Adrenal gland (tissue), 12 donors: Measurements from ENCODE around the gene LRRC4. TPM values are rescaled to one million over a fixed set of nuclear protein-coding genes. Genes with fewer than 3 reads are reported as not detected.

ENCODE experiments used
- DNase-seq, 7 donors: peaks; one replicate each; pipeline ENCODE4 v3.0.0-alpha.2; 2019 to 2020
- H3K27ac ChIP-seq, 5 donors: fragments of 200-600 bp; sonication (generic) in 4 of 5; 1 replicate in 3 of 5; 2 replicates in 2 of 5; pipeline versions ENCODE4 v1.5.1 to v1.8.0; 2016 to 2020; ENCODE audit warnings: mild to moderate bottlenecking in 1 of 5
- H3K27me3 ChIP-seq: fragments of 200-600 bp; 2 replicates; pipeline ENCODE4 v1.8.0; 2021
- H3K36me3 ChIP-seq, 2 donors: fragments of 200-600 bp; replicated peaks in 1 of 2; 1 replicate in 1 of 2; 2 replicates in 1 of 2; pipeline versions ENCODE4 v1.5.1 to v1.8.0; 2018 to 2022
- H3K4me1 ChIP-seq, 2 donors: fragments of 200-600 bp; replicated peaks in 1 of 2; 1 replicate in 1 of 2; 2 replicates in 1 of 2; pipeline versions ENCODE4 v1.5.1 to v1.8.0; 2018 to 2021
- H3K4me3 ChIP-seq, 4 donors: fragments of 200-600 bp; sonication (generic) in 3 of 4; one replicate each; pipeline ENCODE4 v1.5.1; 2016 to 2018
- H3K9me3 ChIP-seq, 3 donors: fragments of 200-600 bp; sonication (generic) in 1 of 3; replicated peaks in 1 of 3; 1 replicate in 2 of 3; 2 replicates in 1 of 3; pipeline versions ENCODE4 v1.5.1 to v1.8.0; 2016 to 2021
- POLR2A ChIP-seq, 2 donors: fragments of 450-650 bp; IDR thresholded peaks; one replicate each; pipeline ENCODE4 v1.6.1; 2017; ENCODE audit warnings: antibody characterized with exemption in 2 of 2, mild to moderate bottlenecking in 2 of 2, moderate library complexity in 1 of 2
- WGBS, 4 donors: extraction: QIAGEN DNeasy Blood & Tissue Kit in 2 of 4; methylation state at CpG; one replicate each; pipeline versions ENCODE4 v1.1.5 to v1.1.7; 2013 to 2017; 5-methylcytosine and 5-hydroxymethylcytosine counted together
- intact Hi-C, 2 donors: fragments of 100-400 bp; cut with DNase I; formaldehyde crosslinking; loops; one replicate each; pipeline versions ENCODE4 v1.14.1 to v1.15.0; 2022 to 2023
- polyA plus RNA-seq, 3 donors: library from polyadenylated mRNA; stranded (reverse); fragments of 200-250 nt in 2 of 3; fragments of 350-450 nt in 1 of 3; fragmentation: Illumina TruSeq in 1 of 3; extraction: RNeasy Lipid Tissue Mini Kit (QIAGEN cat#74804) in 1 of 3; gene quantifications; one replicate each; pipeline ENCODE4 v1.2.3, GENCODE V29; 2013 to 2014
- total RNA-seq, 9 donors: library from RNA; depleted of rRNA in 4 of 9; stranded (reverse); fragments of >200 nt in 4 of 9; fragments of 120-200 nt in 1 of 9; fragmentation: NEBNext Ultra II Directional in 1 of 9; extraction: Animal tissue kit (Norgen Biotek cat#: 25700) in 1 of 9; gene quantifications; one replicate each; pipeline versions ENCODE4 v1.1.0 to v1.2.4, GENCODE V29; 2013 to 2023
- TF ChIP-seq, protein P1 (sequence below), 6 experiments: fragments of 450-650 bp in 4 of 6; fragments of 200-600 bp in 2 of 6; sonication (generic) in 1 of 6; IDR thresholded peaks; 1 replicate in 5 of 6; 2 replicates in 1 of 6; pipeline versions ENCODE4 v1.5.1 to v1.8.0; 2016 to 2021; ENCODE audit warnings: antibody characterized with exemption in 6 of 6, mild to moderate bottlenecking in 2 of 6, moderate library complexity in 1 of 6
- donor health status: healthy with polysubstance abuse.
- donor health status: Bipolar disorder and iron deficiency.
- donor health status: DM: yes; HTN: yes; CAD: no.
- donor health status: DM: no; HTN: no; CAD: no.
- donor health status: DM: no; HTN: no; CAD: no.
- donor health status: DM: yes; HTN: yes; CAD: no.

The LRRC4 gene
- total and polyA plus RNA-seq, 12 donors, result 2.2 to 23.7 (median 8.4) TPM

DNA sequence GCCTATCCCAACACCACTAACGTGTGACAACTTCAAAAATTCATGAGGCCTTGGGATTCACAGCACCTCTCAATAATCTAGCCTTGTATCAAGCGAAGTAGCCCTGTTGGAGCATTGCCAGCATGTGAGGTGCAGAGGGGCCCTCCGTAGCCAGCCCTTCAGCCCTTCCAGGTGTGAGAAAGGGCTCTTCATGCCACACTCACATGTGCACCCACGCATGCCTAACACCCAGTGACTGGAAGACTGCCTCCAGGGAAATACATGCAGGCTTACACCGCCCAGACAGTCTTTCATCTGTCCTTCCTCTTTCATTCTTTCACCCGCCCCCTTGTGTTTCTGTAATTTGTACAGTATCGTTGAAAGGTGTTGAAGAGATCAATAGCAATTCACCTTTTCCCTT is 26.1 kb downstream of the LRRC4 start:
- Histone ChIP-seq H3K4me1 (peaks cover 48 to 90% of the 10 kb centered on the region in 2 donors), H3K36me3 (no peaks in the 10 kb centered on the region), H3K27me3 (no peaks in the 10 kb centered on the region), H3K4me3 (no peak overlapping the region), H3K9me3 (no peaks in the 10 kb centered on the region), H3K27ac (peak overlapping the region in 1 of 5 donors; percentile 13)
- intact Hi-C loops, result no loop called here
- no peak for TF ChIP-seq POLR2A (IDR thresholded peaks at IDR 0.05)
- TF ChIP-seq, protein P1, sequence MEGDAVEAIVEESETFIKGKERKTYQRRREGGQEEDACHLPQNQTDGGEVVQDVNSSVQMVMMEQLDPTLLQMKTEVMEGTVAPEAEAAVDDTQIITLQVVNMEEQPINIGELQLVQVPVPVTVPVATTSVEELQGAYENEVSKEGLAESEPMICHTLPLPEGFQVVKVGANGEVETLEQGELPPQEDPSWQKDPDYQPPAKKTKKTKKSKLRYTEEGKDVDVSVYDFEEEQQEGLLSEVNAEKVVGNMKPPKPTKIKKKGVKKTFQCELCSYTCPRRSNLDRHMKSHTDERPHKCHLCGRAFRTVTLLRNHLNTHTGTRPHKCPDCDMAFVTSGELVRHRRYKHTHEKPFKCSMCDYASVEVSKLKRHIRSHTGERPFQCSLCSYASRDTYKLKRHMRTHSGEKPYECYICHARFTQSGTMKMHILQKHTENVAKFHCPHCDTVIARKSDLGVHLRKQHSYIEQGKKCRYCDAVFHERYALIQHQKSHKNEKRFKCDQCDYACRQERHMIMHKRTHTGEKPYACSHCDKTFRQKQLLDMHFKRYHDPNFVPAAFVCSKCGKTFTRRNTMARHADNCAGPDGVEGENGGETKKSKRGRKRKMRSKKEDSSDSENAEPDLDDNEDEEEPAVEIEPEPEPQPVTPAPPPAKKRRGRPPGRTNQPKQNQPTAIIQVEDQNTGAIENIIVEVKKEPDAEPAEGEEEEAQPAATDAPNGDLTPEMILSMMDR (IDR thresholded peaks at IDR 0.05), result no peak
- WGBS, 4 donors, result 72 to 88% (median 74%) methylated on average over 7 of the region's 7 CpGs
- no peak for DNase-seq

DNA sequence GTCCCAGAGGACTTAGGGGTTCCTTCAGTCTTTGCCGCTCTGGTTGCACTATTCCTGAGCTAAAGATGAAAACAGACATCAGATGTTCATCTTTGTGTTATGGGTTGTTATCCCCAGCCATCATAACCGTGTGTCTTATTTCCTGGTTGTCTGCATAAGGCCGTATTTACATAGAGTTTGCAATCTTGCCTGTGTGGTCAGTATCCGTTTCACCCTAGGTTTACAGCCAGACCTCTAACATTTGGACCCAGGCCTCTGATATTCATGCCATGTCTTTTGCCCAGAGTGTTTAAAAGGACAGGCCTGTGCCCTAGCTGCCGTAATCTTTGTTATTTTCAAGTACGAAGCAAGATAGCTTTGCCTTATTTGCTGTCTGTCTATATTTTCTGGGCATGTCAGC is 26.6 kb downstream of the LRRC4 start:
- peaks cover 43 to 88% of the 10 kb centered on the region in 2 donors for H3K4me1 ChIP-seq

DNA sequence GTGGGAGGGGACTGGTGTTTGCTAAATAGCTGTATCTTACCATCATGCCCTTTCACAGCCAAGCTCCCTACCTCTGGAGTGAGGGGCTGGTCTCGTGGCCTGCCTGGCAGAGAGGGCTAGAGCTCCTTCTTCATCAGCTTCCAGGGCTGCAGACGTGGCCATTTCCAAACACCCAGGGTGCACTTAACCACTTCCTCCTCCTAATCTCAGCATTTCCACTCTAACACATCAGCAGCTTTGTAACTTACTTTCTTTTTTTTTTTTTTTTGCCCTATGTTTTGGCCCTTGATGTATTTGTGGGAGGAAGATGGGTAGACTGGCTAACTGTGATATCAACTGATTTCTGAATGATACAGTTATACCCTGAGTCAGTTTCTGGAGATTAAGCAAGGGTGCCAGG is 27.4 kb downstream of the LRRC4 start:
- H3K36me3 ChIP-seq, result no peaks in the 10 kb centered on the region
- 61 to 73% (median 69%) methylated on average over 2 of the region's 2 CpGs for whole genome bisulfite sequencing, 4 donors
- peak overlapping the region in 1 of 5 donors; percentile 27 for H3K27ac ChIP-seq
- no peaks in the 10 kb centered on the region for H3K27me3 ChIP-seq
- no peak for TF ChIP-seq POLR2A (IDR thresholded peaks at IDR 0.05)
- TF ChIP-seq, protein P1 (IDR thresholded peaks at IDR 0.05), result no peak
- no peaks in the 10 kb centered on the region for H3K9me3 ChIP-seq
- DNase-seq, result peak in 2 of 7 donors; percentile 28 to 29
- intact Hi-C loops, result no loop called here
- H3K4me1 ChIP-seq, result peaks cover 36 to 80% of the 10 kb centered on the region in 2 donors
- no peak overlapping the region for H3K4me3 ChIP-seq

More for the DNA sequence above, 26.6 kb downstream of the LRRC4 start:
- H3K27ac ChIP-seq, result no peak overlapping the region
- H3K36me3 ChIP-seq, result no peaks in the 10 kb centered on the region
- intact Hi-C loops, result no loop called here
- 90 to 96% (median 94%) methylated on average over 6 of the region's 6 CpGs for WGBS, 4 donors
- TF ChIP-seq, protein P1 (IDR thresholded peaks at IDR 0.05), result no peak
- no peak for TF ChIP-seq POLR2A (IDR thresholded peaks at IDR 0.05)
- DNase-seq, result no peak
- H3K9me3 ChIP-seq, result no peaks in the 10 kb centered on the region
- H3K27me3 ChIP-seq, result no peaks in the 10 kb centered on the region
- H3K4me3 ChIP-seq, result no peak overlapping the region

DNA sequence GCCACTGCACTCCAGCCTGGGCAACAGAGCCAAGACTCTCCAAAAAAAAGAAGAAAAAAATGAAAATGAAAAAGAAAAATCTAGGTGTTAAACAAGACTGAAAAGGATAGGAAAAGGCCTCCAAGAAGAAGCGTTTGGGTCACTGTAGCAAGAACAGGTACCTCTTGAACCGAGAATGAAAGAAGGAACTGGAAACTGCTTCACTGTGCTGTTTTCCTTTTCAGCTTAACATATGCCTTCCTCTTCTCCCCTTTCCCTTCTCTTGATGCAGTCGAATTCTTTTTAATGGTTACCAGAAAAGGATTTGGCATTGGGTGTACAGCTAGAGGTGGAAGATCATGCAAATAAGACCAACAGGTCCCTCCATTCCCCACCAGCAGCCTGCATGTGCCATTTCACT is 28.1 kb downstream of the LRRC4 start:
- WGBS, 4 donors, result 81 to 85% (median 83%) methylated on average over 3 of the region's 3 CpGs
- no peaks in the 10 kb centered on the region for H3K36me3 ChIP-seq
- intact Hi-C loops, result no loop called here
- no peaks in the 10 kb centered on the region for H3K27me3 ChIP-seq
- no peak overlapping the region for H3K27ac ChIP-seq
- peaks cover 36 to 74% of the 10 kb centered on the region in 2 donors for H3K4me1 ChIP-seq
- no peak for DNase-seq
- TF ChIP-seq, protein P1 (IDR thresholded peaks at IDR 0.05), result no peak
- TF ChIP-seq POLR2A (IDR thresholded peaks at IDR 0.05), result no peak
- H3K4me3 ChIP-seq, result no peak overlapping the region
- H3K9me3 ChIP-seq, result no peaks in the 10 kb centered on the region
